ENCODE measurements around the gene ARF4. TPM values are rescaled to one million over a fixed set of nuclear protein-coding genes. Genes with fewer than 3 reads are reported as not detected.

ARF4 gene
- total and polyA plus RNA-seq, 2 donors (not counting 1 experiment from before 2014, with no cell fraction given) = 30.2 to 38.1 TPM

GRCh38 chr3:57594144-57594543, 3.0 kb downstream of the ARF4 start:
- H3K4me2 ChIP-seq (replicated peaks; ENCODE audit: low read depth, low read length, poor library complexity, severe bottlenecking) = no peak overlapping the region
- Mint-ChIP-seq H3K4me1 (peaks cover 48% of the 10 kb centered on the region), H3K4me3 (no peak overlapping the region), H3K27me3 (no peaks in the 10 kb centered on the region), H3K27ac (no peak overlapping the region), H3K9me3 (ENCODE audit: insufficient read depth) (no peaks in the 10 kb centered on the region)
- no peaks in the 10 kb centered on the region for H3K27me3 ChIP-seq (replicated peaks in 1 of 4; ENCODE audit: control extremely low read depth in 1 of 4, control insufficient read depth in 3 of 4, insufficient read depth in 4 of 4, low read length in 3 of 4)
- peaks cover 31% of the 10 kb centered on the region for H4K20me1 ChIP-seq (ENCODE audit: control insufficient read depth, insufficient read depth, low read length, poor library complexity, severe bottlenecking)
- no peak for TF ChIP-seq EZH2 (IDR thresholded peaks at IDR 0.05; ENCODE audit: borderline replicate concordance, insufficient read depth, low read depth, low read length, poor library complexity, severe bottlenecking)
- no peak for TF ChIP-seq CTCF (IDR thresholded peaks at IDR 0.05)
- H3K27ac ChIP-seq (ENCODE audit: low read length in 2 of 2) = no peak overlapping the region
- H3K9me3 ChIP-seq (ENCODE audit: control extremely low read depth in 1 of 3, control insufficient read depth in 2 of 3, insufficient read depth in 1 of 3, low read length in 2 of 3) = no peaks in the 10 kb centered on the region
- no CpG with 5 or more reads among the region's 4 CpGs for WGBS (ENCODE audit: insufficient coverage)
- ATAC-seq (ENCODE audit: low read depth) (no peak), DNase-seq (no peak)
- no peak overlapping the region for H3K9ac ChIP-seq (ENCODE audit: low read length)
- CTCF ChIA-PET = interaction anchor here (0.6 kb wide), 1 partner anchor 176 kb away, joined by 4 read pairs; no protein-coding TSS in a partner anchor
- H3K4me3 ChIP-seq (ENCODE audit: control extremely low read depth in 1 of 5, extremely low read depth in 1 of 5, insufficient read depth in 1 of 5, low read depth in 2 of 5, low read length in 4 of 5) = no peak overlapping the region
- H3K4me1 ChIP-seq (ENCODE audit: control insufficient read depth in 2 of 2, insufficient read depth in 2 of 2, low read length in 2 of 2) = peaks cover 28 to 31% of the 10 kb centered on the region in 2 donors
- intact Hi-C loops (cut with micrococcal nuclease) = loop anchor here (10.0 kb wide), 1 partner anchor 419 kb away; no protein-coding TSS in a partner anchor
- peaks cover 86% of the 10 kb centered on the region for H3K79me2 ChIP-seq (ENCODE audit: control insufficient read depth, insufficient read depth, low read length)
- H2AFZ ChIP-seq (ENCODE audit: insufficient read depth, low read depth, low read length, poor library complexity, severe bottlenecking) = no peak overlapping the region
- POLR2A ChIA-PET = no interaction called here
- peaks cover 0 to 5% of the 10 kb centered on the region in 2 experiments for H3K36me3 ChIP-seq (replicated peaks in 1 of 2; ENCODE audit: control extremely low read depth in 1 of 2, control insufficient read depth in 1 of 2, extremely low read depth in 1 of 2, insufficient read depth in 2 of 2, low read length in 1 of 2)

GRCh38 chr3:57592306-57592705, 4.8 kb downstream of the ARF4 start:
- no peak overlapping the region for H3K9ac ChIP-seq (ENCODE audit: low read length)
- H3K4me1 ChIP-seq (ENCODE audit: control insufficient read depth in 2 of 2, insufficient read depth in 2 of 2, low read length in 2 of 2) = peaks cover 16 to 17% of the 10 kb centered on the region in 2 donors
- H3K27ac ChIP-seq (ENCODE audit: low read length in 2 of 2) = no peak overlapping the region
- H3K4me3 ChIP-seq (ENCODE audit: control extremely low read depth in 1 of 5, extremely low read depth in 1 of 5, insufficient read depth in 1 of 5, low read depth in 2 of 5, low read length in 4 of 5) = no peak overlapping the region
- ChIA-PET POLR2A (interaction anchor here (1.0 kb wide), 1 partner anchor 12 kb away, joined by 3 read pairs; no protein-coding TSS in a partner anchor), CTCF (interaction anchor here (1.2 kb wide), 1 partner anchor 36 kb away, joined by 4 read pairs; the partner anchor contains the start of gene PDE12)
- no peak overlapping the region for H3K4me3 Mint-ChIP-seq
- peaks cover 39% of the 10 kb centered on the region for H3K4me1 Mint-ChIP-seq
- no peak overlapping the region for H2AFZ ChIP-seq (ENCODE audit: insufficient read depth, low read depth, low read length, poor library complexity, severe bottlenecking)
- intact Hi-C loops (cut with micrococcal nuclease) = loop anchor here (10.0 kb wide), 1 partner anchor 418 kb away; no protein-coding TSS in a partner anchor
- H3K9me3 Mint-ChIP-seq (ENCODE audit: insufficient read depth) = no peaks in the 10 kb centered on the region
- H3K79me2 ChIP-seq (ENCODE audit: control insufficient read depth, insufficient read depth, low read length) = peaks cover 96% of the 10 kb centered on the region
- peaks cover 31% of the 10 kb centered on the region for H4K20me1 ChIP-seq (ENCODE audit: control insufficient read depth, insufficient read depth, low read length, poor library complexity, severe bottlenecking)
- H3K9me3 ChIP-seq (ENCODE audit: control extremely low read depth in 1 of 3, control insufficient read depth in 2 of 3, insufficient read depth in 1 of 3, low read length in 2 of 3) = no peaks in the 10 kb centered on the region
- H3K4me2 ChIP-seq (replicated peaks; ENCODE audit: low read depth, low read length, poor library complexity, severe bottlenecking) = no peak overlapping the region
- no peak for ATAC-seq (ENCODE audit: low read depth)
- no peak for TF ChIP-seq EZH2 (IDR thresholded peaks at IDR 0.05; ENCODE audit: borderline replicate concordance, insufficient read depth, low read depth, low read length, poor library complexity, severe bottlenecking)
- TF ChIP-seq CTCF (IDR thresholded peaks at IDR 0.05) = no peak
- 70% methylated on average over 4 of the region's 6 CpGs for WGBS (ENCODE audit: insufficient coverage)
- no peaks in the 10 kb centered on the region for H3K27me3 ChIP-seq (replicated peaks in 1 of 4; ENCODE audit: control extremely low read depth in 1 of 4, control insufficient read depth in 3 of 4, insufficient read depth in 4 of 4, low read length in 3 of 4)
- peaks cover 0 to 5% of the 10 kb centered on the region in 2 experiments for H3K36me3 ChIP-seq (replicated peaks in 1 of 2; ENCODE audit: control extremely low read depth in 1 of 2, control insufficient read depth in 1 of 2, extremely low read depth in 1 of 2, insufficient read depth in 2 of 2, low read length in 1 of 2)
- H3K27ac Mint-ChIP-seq = no peak overlapping the region
- DNase-seq = no peak
- no peaks in the 10 kb centered on the region for H3K27me3 Mint-ChIP-seq

Data from B cell (primary cell).